Measurements from ENCODE around the gene CDK14.

- no peak for TF ChIP-seq EZH2 (IDR thresholded peaks at IDR 0.05)
- TF ChIP-seq POLR2AphosphoS5 (IDR thresholded peaks at IDR 0.05; ENCODE audit: borderline replicate concordance, low read depth, low read length) = no peak
Observed at GRCh38 chr7:90900628-90901356, 304.7 kb downstream of the CDK14 start.

Measured in SK-N-MC (cell line).